ENCODE results near the gene BICDL1.

The BICDL1 gene

GRCh38 chr12:120090206-120090605 lies 101.2 kb downstream of the BICDL1 start:
- DNase-seq: no peak
- H3K4me1 Mint-ChIP-seq: peaks cover 74% of the 10 kb centered on the region
- H3K27me3 Mint-ChIP-seq (ENCODE audit: low read depth, poor library complexity): peaks cover 13% of the 10 kb centered on the region
- no peaks in the 10 kb centered on the region for H3K9me3 Mint-ChIP-seq
- TF ChIP-seq CTCF (IDR thresholded peaks at IDR 0.05): no peak
- H3K36me3 Mint-ChIP-seq (ENCODE audit: low read depth): no peaks in the 10 kb centered on the region
- H3K4me3 Mint-ChIP-seq: no peak overlapping the region
- no peak overlapping the region for H3K27ac Mint-ChIP-seq

- DNase-seq: no peak
- no peaks in the 10 kb centered on the region for H3K9me3 Mint-ChIP-seq
- H3K4me1 Mint-ChIP-seq: peaks cover 74% of the 10 kb centered on the region
- TF ChIP-seq CTCF (IDR thresholded peaks at IDR 0.05): no peak
- peaks cover 8% of the 10 kb centered on the region for H3K27me3 Mint-ChIP-seq (ENCODE audit: low read depth, poor library complexity)
- no peaks in the 10 kb centered on the region for H3K36me3 Mint-ChIP-seq (ENCODE audit: low read depth)
- no peak overlapping the region for H3K4me3 Mint-ChIP-seq
- H3K27ac Mint-ChIP-seq: no peak overlapping the region
These were observed 101.7 kb downstream of the BICDL1 start for GRCh38 chr12:120090626-120091295.

- Mint-ChIP-seq H3K4me1 (peaks cover 74% of the 10 kb centered on the region), H3K27me3 (ENCODE audit: low read depth, poor library complexity) (peaks cover 7% of the 10 kb centered on the region), H3K36me3 (ENCODE audit: low read depth) (no peaks in the 10 kb centered on the region), H3K4me3 (no peak overlapping the region), H3K9me3 (no peaks in the 10 kb centered on the region), H3K27ac (peak overlapping the region; percentile 62)
- no peak for DNase-seq
- TF ChIP-seq CTCF (IDR thresholded peaks at IDR 0.05): no peak
These were observed 102.5 kb downstream of the BICDL1 start for GRCh38 chr12:120091371-120092090.

GRCh38 chr12:120092551-120093335 lies 103.7 kb downstream of the BICDL1 start:
- Mint-ChIP-seq H3K36me3 (ENCODE audit: low read depth) (peaks cover 6% of the 10 kb centered on the region), H3K9me3 (no peaks in the 10 kb centered on the region), H3K4me1 (peaks cover 72% of the 10 kb centered on the region), H3K27ac (no peak overlapping the region), H3K4me3 (peak overlapping the region; percentile 5), H3K27me3 (ENCODE audit: low read depth, poor library complexity) (peaks cover 7% of the 10 kb centered on the region)
- TF ChIP-seq CTCF (IDR thresholded peaks at IDR 0.05): no peak
- no peak for DNase-seq

- no peak for DNase-seq
- Mint-ChIP-seq H3K9me3 (no peaks in the 10 kb centered on the region), H3K27ac (peak overlapping the region; percentile 61), H3K4me3 (no peak overlapping the region), H3K36me3 (ENCODE audit: low read depth) (peaks cover 9% of the 10 kb centered on the region), H3K4me1 (peaks cover 71% of the 10 kb centered on the region), H3K27me3 (ENCODE audit: low read depth, poor library complexity) (peaks cover 7% of the 10 kb centered on the region)
- TF ChIP-seq CTCF (IDR thresholded peaks at IDR 0.05): no peak
These were observed 104.2 kb downstream of the BICDL1 start for GRCh38 chr12:120093336-120093591.

All from nephron progenitor cell (in vitro differentiated cells).